ENCODE results near the gene TCF12. TPM values are rescaled to one million over a fixed set of nuclear protein-coding genes. Genes with fewer than 3 reads are reported as not detected.

TCF12 gene
- polyA plus RNA-seq, 3 donors, result 15.8 to 52.5 (median 27.6) TPM

- no peak overlapping the region for H3K9ac ChIP-seq (ENCODE audit: insufficient read depth, low read length, poor library complexity, severe bottlenecking)
- H3K4me1 Mint-ChIP-seq, result peaks cover 10% of the 10 kb centered on the region
- no peak overlapping the region for H3K4me3 ChIP-seq (replicated peaks in 1 of 3; ENCODE audit: low read depth in 2 of 3, low read length in 3 of 3)
- H3K4me2 ChIP-seq (replicated peaks; ENCODE audit: extremely low read depth, low read length, poor library complexity, severe bottlenecking), result no peak overlapping the region
- H2AFZ ChIP-seq (ENCODE audit: insufficient read depth, low read depth, low read length, poor library complexity, severe bottlenecking), result no peak overlapping the region
- no peak overlapping the region for H3K4me3 Mint-ChIP-seq
- intact Hi-C loops (cut with micrococcal nuclease), result no loop called here
- H3K27me3 ChIP-seq (ENCODE audit: control insufficient read depth in 2 of 2, insufficient read depth in 2 of 2, low read length in 2 of 2), result no peaks in the 10 kb centered on the region
- no peaks in the 10 kb centered on the region for H3K4me1 ChIP-seq (ENCODE audit: control insufficient read depth in 1 of 2, insufficient read depth in 2 of 2, low read length in 2 of 2)
- no peak for DNase-seq
- peaks cover 0 to 5% (median 0%) of the 10 kb centered on the region in 7 donors for H3K9me3 Mint-ChIP-seq
- no peaks in the 10 kb centered on the region for H3K27me3 Mint-ChIP-seq (ENCODE audit: low read depth in 3 of 3)
- H4K20me1 ChIP-seq (ENCODE audit: insufficient read depth, low read length), result no peaks in the 10 kb centered on the region
- peaks cover 73 to 76% of the 10 kb centered on the region in 2 donors for H3K36me3 Mint-ChIP-seq
- no peaks in the 10 kb centered on the region for H3K79me2 ChIP-seq (ENCODE audit: insufficient read depth, low read length)
- no peak overlapping the region for H3K27ac ChIP-seq (ENCODE audit: low read depth in 1 of 2, low read length in 2 of 2)
- peaks cover 30 to 61% of the 10 kb centered on the region in 2 donors for H3K36me3 ChIP-seq (replicated peaks in 1 of 2; ENCODE audit: control insufficient read depth in 1 of 2, insufficient read depth in 2 of 2, low read length in 2 of 2)
- peak overlapping the region in 2 of 7 donors; percentile 7 to 48 for H3K27ac Mint-ChIP-seq
- no peaks in the 10 kb centered on the region for H3K9me3 ChIP-seq (replicated peaks in 1 of 2; ENCODE audit: control insufficient read depth in 1 of 2, insufficient read depth in 1 of 2, low read length in 2 of 2)
- 86% methylated on average over 1 of the region's 1 CpG for WGBS (ENCODE audit: insufficient coverage)
- no peak for TF ChIP-seq CTCF (IDR thresholded peaks at IDR 0.05)
These were observed 355.0 kb downstream of the TCF12 start for GRCh38 chr15:57273402-57273801.

GRCh38 chr15:57278439-57278838 is 360.0 kb downstream of the TCF12 start:
- Histone ChIP-seq H3K79me2 (ENCODE audit: insufficient read depth, low read length) (no peaks in the 10 kb centered on the region), H3K27me3 (ENCODE audit: control insufficient read depth in 2 of 2, insufficient read depth in 2 of 2, low read length in 2 of 2) (no peaks in the 10 kb centered on the region), H3K27ac (ENCODE audit: low read depth in 1 of 2, low read length in 2 of 2) (no peak overlapping the region), H3K36me3 (replicated peaks in 1 of 2; ENCODE audit: control insufficient read depth in 1 of 2, insufficient read depth in 2 of 2, low read length in 2 of 2) (peaks cover 25 to 70% of the 10 kb centered on the region in 2 donors), H3K4me3 (replicated peaks in 1 of 3; ENCODE audit: low read depth in 2 of 3, low read length in 3 of 3) (no peak overlapping the region), H4K20me1 (ENCODE audit: insufficient read depth, low read length) (no peaks in the 10 kb centered on the region), H3K4me2 (replicated peaks; ENCODE audit: extremely low read depth, low read length, poor library complexity, severe bottlenecking) (no peak overlapping the region), H3K9ac (ENCODE audit: insufficient read depth, low read length, poor library complexity, severe bottlenecking) (no peak overlapping the region), H3K9me3 (replicated peaks in 1 of 2; ENCODE audit: control insufficient read depth in 1 of 2, insufficient read depth in 1 of 2, low read length in 2 of 2) (no peaks in the 10 kb centered on the region), H2AFZ (ENCODE audit: insufficient read depth, low read depth, low read length, poor library complexity, severe bottlenecking) (no peak overlapping the region), H3K4me1 (ENCODE audit: control insufficient read depth in 1 of 2, insufficient read depth in 2 of 2, low read length in 2 of 2) (peaks cover 7 to 13% of the 10 kb centered on the region in 2 donors)
- intact Hi-C loops (cut with micrococcal nuclease), result no loop called here
- peaks cover 0 to 1% (median 0%) of the 10 kb centered on the region in 7 donors for H3K9me3 Mint-ChIP-seq
- whole genome bisulfite sequencing (ENCODE audit: insufficient coverage), result no CpG with 5 or more reads among the region's 3 CpGs
- H3K27ac Mint-ChIP-seq, result no peak overlapping the region
- peaks cover 29% of the 10 kb centered on the region for H3K4me1 Mint-ChIP-seq
- H3K36me3 Mint-ChIP-seq, result peaks cover 70% of the 10 kb centered on the region in 2 donors
- no peak for DNase-seq
- TF ChIP-seq CTCF (IDR thresholded peaks at IDR 0.05), result no peak
- H3K4me3 Mint-ChIP-seq, result no peak overlapping the region
- no peaks in the 10 kb centered on the region for H3K27me3 Mint-ChIP-seq (ENCODE audit: low read depth in 3 of 3)

Measured in CD14-positive monocyte (primary cell).